Measurements from ENCODE around the gene MYLK.

DNA sequence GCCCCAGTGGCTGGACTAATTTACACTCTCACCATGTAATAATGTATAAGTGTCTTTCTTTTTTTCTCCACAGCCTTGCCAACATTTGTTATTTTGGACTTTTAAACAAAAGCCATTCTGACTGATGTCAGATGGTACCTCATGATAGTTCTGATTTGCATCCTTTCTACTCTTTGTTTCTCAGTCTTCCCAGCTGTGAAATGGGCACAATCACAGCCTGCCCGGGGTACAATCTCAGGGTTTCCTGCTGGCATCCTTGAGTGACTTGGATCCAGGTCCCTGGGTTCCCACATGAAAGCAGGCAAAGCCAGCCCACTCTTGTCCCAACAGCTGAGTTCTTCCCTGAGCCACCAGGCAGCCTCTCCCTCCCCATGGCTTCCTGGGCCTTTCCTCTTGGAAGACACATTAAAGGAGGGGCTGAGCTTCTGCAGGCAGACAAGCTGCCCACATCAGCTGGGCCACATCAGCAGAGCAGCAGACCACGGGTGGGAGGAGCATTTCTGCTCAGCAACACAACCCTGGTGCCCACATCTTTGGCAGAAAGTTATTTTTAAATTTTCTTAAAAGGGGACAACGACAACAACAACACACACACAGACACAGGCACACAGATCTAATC lies 82.0 kb downstream of the MYLK start:
- TF ChIP-seq TAF1 (IDR thresholded peaks at IDR 0.05; ENCODE audit: borderline replicate concordance, insufficient read depth, low read length), result no peak
- no peak for TF ChIP-seq POLR2AphosphoS5 (IDR thresholded peaks at IDR 0.05; ENCODE audit: low read depth, low read length)
- TF ChIP-seq, protein P1, sequence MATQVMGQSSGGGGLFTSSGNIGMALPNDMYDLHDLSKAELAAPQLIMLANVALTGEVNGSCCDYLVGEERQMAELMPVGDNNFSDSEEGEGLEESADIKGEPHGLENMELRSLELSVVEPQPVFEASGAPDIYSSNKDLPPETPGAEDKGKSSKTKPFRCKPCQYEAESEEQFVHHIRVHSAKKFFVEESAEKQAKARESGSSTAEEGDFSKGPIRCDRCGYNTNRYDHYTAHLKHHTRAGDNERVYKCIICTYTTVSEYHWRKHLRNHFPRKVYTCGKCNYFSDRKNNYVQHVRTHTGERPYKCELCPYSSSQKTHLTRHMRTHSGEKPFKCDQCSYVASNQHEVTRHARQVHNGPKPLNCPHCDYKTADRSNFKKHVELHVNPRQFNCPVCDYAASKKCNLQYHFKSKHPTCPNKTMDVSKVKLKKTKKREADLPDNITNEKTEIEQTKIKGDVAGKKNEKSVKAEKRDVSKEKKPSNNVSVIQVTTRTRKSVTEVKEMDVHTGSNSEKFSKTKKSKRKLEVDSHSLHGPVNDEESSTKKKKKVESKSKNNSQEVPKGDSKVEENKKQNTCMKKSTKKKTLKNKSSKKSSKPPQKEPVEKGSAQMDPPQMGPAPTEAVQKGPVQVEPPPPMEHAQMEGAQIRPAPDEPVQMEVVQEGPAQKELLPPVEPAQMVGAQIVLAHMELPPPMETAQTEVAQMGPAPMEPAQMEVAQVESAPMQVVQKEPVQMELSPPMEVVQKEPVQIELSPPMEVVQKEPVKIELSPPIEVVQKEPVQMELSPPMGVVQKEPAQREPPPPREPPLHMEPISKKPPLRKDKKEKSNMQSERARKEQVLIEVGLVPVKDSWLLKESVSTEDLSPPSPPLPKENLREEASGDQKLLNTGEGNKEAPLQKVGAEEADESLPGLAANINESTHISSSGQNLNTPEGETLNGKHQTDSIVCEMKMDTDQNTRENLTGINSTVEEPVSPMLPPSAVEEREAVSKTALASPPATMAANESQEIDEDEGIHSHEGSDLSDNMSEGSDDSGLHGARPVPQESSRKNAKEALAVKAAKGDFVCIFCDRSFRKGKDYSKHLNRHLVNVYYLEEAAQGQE (IDR thresholded peaks at IDR 0.05; ENCODE audit: insufficient read depth in 1 of 2, low read depth in 2 of 2, low read length in 2 of 2), result no peak

All from PFSK-1 (cell line).